Esophagus muscularis mucosa (tissue), 4 donors: Measurements from ENCODE around the gene POU2F1. TPM values are rescaled to one million over a fixed set of nuclear protein-coding genes. Genes with fewer than 3 reads are reported as not detected.

Experiments used
- DNase-seq: peaks from one replicate; pipeline ENCODE4 v3.0.0-alpha.2; 2017; ENCODE audit errors: extremely low spot score
- H3K27ac ChIP-seq, 4 donors: fragments of 200-600 bp; sonication (generic); replicated peaks in 1 of 4; 1 replicate in 3 of 4; 2 replicates in 1 of 4; pipeline ENCODE4 v1.5.1; 2016 to 2019; ENCODE audit warnings: mild to moderate bottlenecking in 1 of 4
- H3K27me3 ChIP-seq, 4 donors: fragments of 200-600 bp; sonication (generic); one replicate each; pipeline versions ENCODE4 v1.5.1 to v1.6.0; 2016 to 2019
- H3K36me3 ChIP-seq, 4 donors: fragments of 200-600 bp; sonication (generic); one replicate each; pipeline ENCODE4 v1.5.1; 2016 to 2019
- H3K4me1 ChIP-seq, 4 donors: fragments of 200-600 bp; sonication (generic); one replicate each; pipeline ENCODE4 v1.5.1; 2016 to 2019
- H3K4me3 ChIP-seq, 4 donors: fragments of 200-600 bp; sonication (generic); 1 replicate in 2 of 4; 2 replicates in 2 of 4; pipeline ENCODE4 v1.5.1; 2016 to 2019; ENCODE audit warnings: mild to moderate bottlenecking in 4 of 4, moderate library complexity in 1 of 4
- H3K9me3 ChIP-seq, 4 donors: fragments of 200-600 bp; sonication (generic); 1 replicate in 3 of 4; 2 replicates in 1 of 4; pipeline ENCODE4 v1.5.1; 2016 to 2019
- CTCF ChIP-seq, 3 experiments: fragments of 200-600 bp in 2 of 3; fragments of 450-650 bp in 1 of 3; sonication (generic) in 2 of 3; IDR thresholded peaks; one replicate each; pipeline ENCODE4 v1.5.1; 2017 to 2019; ENCODE audit warnings: antibody characterized with exemption in 3 of 3, mild to moderate bottlenecking in 2 of 3, moderate library complexity in 1 of 3
- EP300 ChIP-seq: sonication (generic); formaldehyde crosslinking; IDR thresholded peaks from one replicate; pipeline ENCODE4 v1.6.1; 2017; ENCODE audit warnings: antibody characterized with exemption
- POLR2A ChIP-seq: fragments of 450-650 bp; IDR thresholded peaks from one replicate; pipeline ENCODE4 v1.6.1; 2017; ENCODE audit warnings: antibody characterized with exemption, moderate library complexity, mild to moderate bottlenecking, low read depth
- POLR2AphosphoS5 ChIP-seq, 2 donors: sonication (generic); formaldehyde crosslinking; IDR thresholded peaks; one replicate each; pipeline ENCODE4 v1.6.1; 2017; ENCODE audit warnings: antibody characterized with exemption in 2 of 2
- WGBS: methylation state at CpG from one replicate; pipeline ENCODE4 v1.1.5; 2018; 5-methylcytosine and 5-hydroxymethylcytosine counted together
- intact Hi-C: fragments of 100-400 bp; cut with DNase I; formaldehyde crosslinking; loops from one replicate; pipeline ENCODE4 v1.15.1; 2023
- total RNA-seq, 4 donors: library from RNA; depleted of rRNA; stranded (reverse); fragments of >200 nt; gene quantifications; one replicate each; pipeline versions ENCODE4 v1.1.0 to v1.2.1, GENCODE V29; 2016

Gene POU2F1
- total RNA-seq, 4 donors from 2014 or later = 7.3 to 13.4 (median 10.4) TPM

- Histone ChIP-seq H3K9me3 (no peaks in the 10 kb centered on the region), H3K27ac (peak overlapping the region; percentile 81 to 86 (median 86)), H3K27me3 (no peaks in the 10 kb centered on the region), H3K36me3 (no peaks in the 10 kb centered on the region), H3K4me1 (peaks cover 10 to 17% (median 14%) of the 10 kb centered on the region in 4 donors), H3K4me3 (peak overlapping the region; percentile 72 to 87 (median 77))
- 36% methylated on average over 17 of the region's 19 CpGs for WGBS
- intact Hi-C loops = no loop called here
- no peak for DNase-seq
- TF ChIP-seq POLR2A = no peak
- no peak for TF ChIP-seq EP300
- no peak for TF ChIP-seq POLR2AphosphoS5 (IDR thresholded peaks at IDR 0.05)
- TF ChIP-seq CTCF (IDR thresholded peaks at IDR 0.05) = no peak
Measured at GRCh38 chr1:167454304-167454893, 233.7 kb downstream of the POU2F1 start.

DNA sequence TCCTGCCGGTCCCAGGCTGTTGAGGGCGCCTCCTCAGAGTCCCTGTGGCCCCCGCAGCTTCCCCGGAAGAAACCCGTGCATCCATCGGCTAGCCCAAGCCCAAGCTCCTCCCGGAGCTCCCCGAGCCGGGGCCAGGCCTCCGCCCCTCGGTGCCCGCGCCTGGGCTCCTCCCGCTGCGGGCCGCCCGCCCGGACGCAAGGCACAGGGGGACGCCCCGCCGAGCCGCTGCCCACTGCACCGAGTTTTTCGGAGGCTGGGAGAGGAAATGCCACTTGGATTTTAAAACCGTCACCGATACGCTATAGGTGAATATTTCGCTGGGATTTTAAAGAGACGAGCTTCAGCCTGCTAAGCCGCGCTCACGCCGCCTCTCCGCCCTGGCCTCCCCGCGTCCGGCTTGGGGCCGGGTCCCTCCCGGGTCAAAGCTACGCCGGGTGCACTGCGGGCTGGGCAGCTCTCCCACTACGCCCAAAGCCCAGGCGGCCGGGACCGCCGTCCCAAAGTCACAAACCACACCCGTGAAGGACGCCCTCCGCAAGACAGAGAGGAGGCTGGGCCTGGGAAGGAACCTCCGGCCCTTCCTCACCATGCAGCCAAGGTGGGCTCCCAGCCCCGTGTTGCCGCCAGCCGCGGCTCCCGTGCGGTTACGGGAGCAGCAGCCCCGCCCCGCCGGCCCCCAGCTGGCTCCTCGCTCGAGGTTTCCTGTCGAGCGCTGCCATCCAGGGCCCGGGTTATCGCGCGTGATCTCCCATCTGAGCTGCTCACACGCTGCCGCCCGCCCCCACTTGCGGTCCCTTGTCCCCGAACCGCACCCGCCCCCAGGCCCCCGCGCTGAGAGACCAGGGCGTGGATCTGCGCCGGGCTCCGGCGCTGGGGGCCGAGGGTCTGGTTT is 234.5 kb downstream of the POU2F1 start:
- Histone ChIP-seq H3K4me3 (peak overlapping the region; percentile 72 to 87 (median 77)), H3K9me3 (no peaks in the 10 kb centered on the region), H3K27ac (peak overlapping the region; percentile 81 to 86 (median 86)), H3K36me3 (no peaks in the 10 kb centered on the region), H3K4me1 (peaks cover 10 to 17% (median 14%) of the 10 kb centered on the region in 4 donors), H3K27me3 (no peaks in the 10 kb centered on the region)
- intact Hi-C loops = no loop called here
- DNase-seq = no peak
- TF ChIP-seq CTCF (IDR thresholded peaks at IDR 0.05) (no peak), POLR2AphosphoS5 (IDR thresholded peaks at IDR 0.05) (peak in 1 of 2 donors; percentile 59), POLR2A (no peak)
- WGBS = 1% methylated on average over 17 of the region's 85 CpGs

GRCh38 chr1:167455786-167456446 is 235.2 kb downstream of the POU2F1 start:
- Histone ChIP-seq H3K27me3 (no peaks in the 10 kb centered on the region), H3K4me1 (peaks cover 10 to 17% (median 14%) of the 10 kb centered on the region in 4 donors), H3K27ac (peak overlapping the region; percentile 81 to 86 (median 86)), H3K9me3 (no peaks in the 10 kb centered on the region), H3K4me3 (peak overlapping the region; percentile 72 to 87 (median 77)), H3K36me3 (no peaks in the 10 kb centered on the region)
- intact Hi-C loops = no loop called here
- no peak for TF ChIP-seq CTCF (IDR thresholded peaks at IDR 0.05)
- TF ChIP-seq POLR2AphosphoS5 (IDR thresholded peaks at IDR 0.05) = peak in 1 of 2 donors; percentile 1
- no peak for TF ChIP-seq EP300
- TF ChIP-seq POLR2A = no peak
- WGBS = 3% methylated on average over 6 of the region's 23 CpGs
- no peak for DNase-seq

GRCh38 chr1:167456524-167456923 is 235.8 kb downstream of the POU2F1 start:
- no peaks in the 10 kb centered on the region for H3K9me3 ChIP-seq

More at GRCh38 chr1:167456524-167456923, 235.8 kb downstream of the POU2F1 start:
- DNase-seq = no peak
- H3K27me3 ChIP-seq = no peaks in the 10 kb centered on the region
- H3K36me3 ChIP-seq = no peaks in the 10 kb centered on the region
- WGBS = 100% methylated on average over 5 of the region's 5 CpGs
- H3K4me3 ChIP-seq = peak overlapping the region in 1 of 4 donors; percentile 76
- intact Hi-C loops = no loop called here
- H3K27ac ChIP-seq = peak overlapping the region in 1 of 4 donors; percentile 85
- no peak for TF ChIP-seq POLR2AphosphoS5 (IDR thresholded peaks at IDR 0.05)
- no peak for TF ChIP-seq CTCF (IDR thresholded peaks at IDR 0.05)
- H3K4me1 ChIP-seq = peaks cover 10 to 17% (median 14%) of the 10 kb centered on the region in 4 donors
